ENCODE measurements around the gene LAMC3. TPM values are rescaled to one million over a fixed set of nuclear protein-coding genes. Genes with fewer than 3 reads are reported as not detected.
A peak's percentile ranks its signal among the peaks of the same experiment; 100 is the strongest.

LAMC3 gene
- total and polyA plus RNA-seq, 9 of the 15 experiments (the other 6 are each of a cell fraction or from before 2014, with no cell fraction given) = 0.10 TPM; not detected in 8

- H3K4me3 ChIP-seq = no peak overlapping the region
- no peaks in the 10 kb centered on the region for H4K20me1 ChIP-seq (replicated peaks; ENCODE audit: control insufficient read depth, insufficient read depth, low read length)
- in situ Hi-C loops (cut with MboI) (no loop called here), intact Hi-C loops (cut with micrococcal nuclease) (no loop called here)
- H3K36me3 ChIP-seq (ENCODE audit: control insufficient read depth, insufficient read depth, low read length) = no peaks in the 10 kb centered on the region
- H3K27me3 ChIP-seq (ENCODE audit: control insufficient read depth in 2 of 2, insufficient read depth in 2 of 2, low read length in 2 of 2) = peaks cover 62 to 76% of the 10 kb centered on the region in 2 experiments
- ChIA-PET POLR2A (interaction anchor here (0.5 to 3.2 kb wide), 11 partner anchors 8 to 84 kb away, joined by 3 to 23 read pairs (median 4); no protein-coding TSS in a partner anchor), CTCF (ENCODE audit: low intra/inter-chr PET ratio) (no interaction called here)
- BruUV-seq (replicated peaks) = no TSS peak
- no peak for FAIRE-seq
- WGBS (ENCODE audit: insufficient coverage, low coverage, missing lambda C conversion rate) = 2% methylated on average over 22 of the region's 22 CpGs
- H2AFZ ChIP-seq (ENCODE audit: low read depth, low read length) = no peak overlapping the region
- peaks cover 0 to 9% of the 10 kb centered on the region in 2 experiments; a peak in 1 of 5 replicates for H3K4me1 ChIP-seq (replicated peaks in 1 of 2; ENCODE audit: control insufficient read depth in 2 of 2, insufficient read depth in 2 of 2, low read length in 2 of 2)
- H3K9me3 ChIP-seq (replicated peaks; ENCODE audit: control insufficient read depth, insufficient read depth, low read depth, low read length) = peaks cover 14% of the 10 kb centered on the region
- H3K9me1 ChIP-seq (ENCODE audit: control insufficient read depth, insufficient read depth, low read length) = no peaks in the 10 kb centered on the region
- H3K4me2 ChIP-seq (ENCODE audit: insufficient read depth, low read length) = no peak overlapping the region
- peak overlapping the region in 1 of 2 experiments; percentile 12; a peak in 1 of 4 replicates for H3K9ac ChIP-seq (ENCODE audit: insufficient read depth in 1 of 2, low read depth in 2 of 2, low read length in 2 of 2)
- TF ChIP-seq TAF15 (IDR thresholded peaks at IDR 0.05; ENCODE audit: low read depth, low read length) (no peak), ATF3 (IDR thresholded peaks at IDR 0.05) (no peak), ATF3 (CRISPR knock-in tag; conservative IDR thresholded peaks at IDR 0.05) (0 out of 2 replicates have a peak, but pooled peaks have one; percentile 15)
- no peak overlapping the region for H3K27ac ChIP-seq (ENCODE audit: extremely low read depth, low read depth, low read length)
- ATAC-seq = peak; percentile 12
- peak; percentile 40 to 66 (median 61) for DNase-seq (ENCODE audit: extremely low read depth in 1 of 4, low spot score in 3 of 4)
- H3K79me2 ChIP-seq (ENCODE audit: control insufficient read depth, insufficient read depth, low read length) = no peaks in the 10 kb centered on the region
These were observed 46.3 kb upstream of the LAMC3 start for GRCh38 chr9:130962418-130963316.

Data from K562 (cell line).